HG03108 (cell line): ENCODE results near the gene SGPL1.
"Not testable (repeated sequence)": the region's sequence is repeated elsewhere in the genome, so short reads cannot be mapped to it uniquely, and the experiment has no call there.

Experiments used
- ATAC-seq: cut with Tn5 transposase; IDR thresholded peaks from one replicate; pipeline ENCODE4 v1.9.1; 2021; ENCODE audit warnings: moderate library complexity; ENCODE audit not compliant: unreplicated experiment

Gene SGPL1, protein sequence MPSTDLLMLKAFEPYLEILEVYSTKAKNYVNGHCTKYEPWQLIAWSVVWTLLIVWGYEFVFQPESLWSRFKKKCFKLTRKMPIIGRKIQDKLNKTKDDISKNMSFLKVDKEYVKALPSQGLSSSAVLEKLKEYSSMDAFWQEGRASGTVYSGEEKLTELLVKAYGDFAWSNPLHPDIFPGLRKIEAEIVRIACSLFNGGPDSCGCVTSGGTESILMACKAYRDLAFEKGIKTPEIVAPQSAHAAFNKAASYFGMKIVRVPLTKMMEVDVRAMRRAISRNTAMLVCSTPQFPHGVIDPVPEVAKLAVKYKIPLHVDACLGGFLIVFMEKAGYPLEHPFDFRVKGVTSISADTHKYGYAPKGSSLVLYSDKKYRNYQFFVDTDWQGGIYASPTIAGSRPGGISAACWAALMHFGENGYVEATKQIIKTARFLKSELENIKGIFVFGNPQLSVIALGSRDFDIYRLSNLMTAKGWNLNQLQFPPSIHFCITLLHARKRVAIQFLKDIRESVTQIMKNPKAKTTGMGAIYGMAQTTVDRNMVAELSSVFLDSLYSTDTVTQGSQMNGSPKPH

DNA sequence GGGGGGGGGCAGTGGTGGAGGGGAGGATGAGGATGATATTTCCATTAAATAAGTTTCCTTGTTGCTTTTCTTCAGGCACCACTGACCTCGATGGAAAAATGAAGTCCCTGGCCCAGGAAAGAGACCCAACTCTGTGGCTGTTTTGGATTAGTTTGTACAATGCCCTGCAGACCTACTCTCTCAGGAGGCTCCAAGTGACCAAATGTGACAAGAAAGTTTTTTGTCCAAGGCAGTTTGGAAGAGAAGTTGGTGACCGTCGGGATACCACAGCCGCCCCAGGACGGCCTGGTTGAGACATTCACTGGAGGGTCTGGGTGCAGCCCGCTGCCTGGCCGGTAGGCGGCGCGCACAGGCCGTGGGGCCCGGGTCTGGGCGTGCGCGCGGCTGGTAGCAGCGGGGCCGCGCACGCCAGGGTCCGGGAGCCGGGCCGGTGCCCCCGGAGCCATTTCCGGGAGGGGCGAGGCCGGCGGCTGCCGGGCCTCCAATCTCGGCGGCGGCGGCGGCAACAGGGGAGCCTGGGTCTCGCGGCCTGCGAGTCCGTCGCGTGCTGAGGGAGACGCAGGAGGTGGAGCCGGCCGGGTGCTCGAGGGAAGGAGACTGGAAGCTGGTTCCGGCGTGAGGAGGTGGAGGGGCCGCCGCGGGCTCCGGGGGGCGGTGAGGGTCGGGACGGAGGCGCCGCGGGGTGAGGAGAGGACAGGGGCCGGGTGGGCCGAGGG is at the start of gene SGPL1:
Gene SGPL1 (plus strand): TSS at position 445 of the 716 bp plus-strand sequence. CDS start 906 bp downstream, outside the sequence.
- ATAC-seq: peak; percentile 91

DNA sequence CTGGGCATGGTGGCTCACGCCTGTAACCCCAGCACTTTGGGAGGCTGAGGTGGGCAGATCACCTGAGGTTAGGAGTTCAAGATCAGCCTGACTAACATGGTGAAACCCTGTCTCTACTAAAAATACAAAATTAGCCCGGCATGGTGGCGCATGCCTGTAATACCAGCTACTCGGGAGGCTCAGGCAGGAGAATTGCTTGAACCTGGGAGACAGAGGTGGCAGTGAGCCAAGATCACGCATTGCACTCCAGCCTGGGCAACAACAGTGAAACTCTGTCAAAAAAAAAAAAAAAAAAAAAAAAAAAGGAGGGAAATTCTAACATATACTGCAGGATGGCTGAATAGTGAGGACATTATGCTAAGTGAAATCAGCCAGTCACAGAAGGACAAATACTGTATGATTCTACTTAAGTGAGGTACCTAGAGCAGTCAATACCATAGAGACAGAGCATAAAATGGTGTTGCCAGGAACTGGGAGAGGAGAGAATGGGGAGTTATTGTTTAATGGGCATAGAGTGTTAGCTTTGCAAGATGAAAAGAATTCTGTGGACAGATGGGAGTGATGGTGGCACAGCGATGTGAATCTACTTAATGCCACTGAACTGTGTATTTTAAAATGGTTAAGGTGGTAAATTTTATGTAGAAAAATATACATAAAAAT is 47.6 kb upstream of the SGPL1 start:
- not testable (repeated sequence) for ATAC-seq

DNA sequence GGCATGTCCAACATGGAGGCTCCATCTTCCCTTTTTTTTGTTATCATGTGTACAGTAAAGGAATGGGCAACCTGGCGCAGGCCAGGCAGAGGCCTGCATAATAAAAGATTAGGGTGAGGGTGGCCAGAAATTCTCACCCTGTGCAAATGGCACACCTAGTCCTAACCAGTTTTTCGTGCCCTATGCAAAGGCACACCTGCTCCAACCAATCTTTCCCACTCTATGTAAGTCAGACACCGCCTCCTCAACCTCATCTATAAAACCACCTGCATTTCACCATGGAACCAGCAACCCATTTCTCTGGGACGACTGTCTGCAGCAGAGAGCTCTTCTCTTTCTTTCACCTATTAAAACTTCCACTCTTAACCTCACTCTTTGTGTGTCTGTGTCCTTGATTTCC is 46.6 kb upstream of the SGPL1 start:
- ATAC-seq: no peak

DNA sequence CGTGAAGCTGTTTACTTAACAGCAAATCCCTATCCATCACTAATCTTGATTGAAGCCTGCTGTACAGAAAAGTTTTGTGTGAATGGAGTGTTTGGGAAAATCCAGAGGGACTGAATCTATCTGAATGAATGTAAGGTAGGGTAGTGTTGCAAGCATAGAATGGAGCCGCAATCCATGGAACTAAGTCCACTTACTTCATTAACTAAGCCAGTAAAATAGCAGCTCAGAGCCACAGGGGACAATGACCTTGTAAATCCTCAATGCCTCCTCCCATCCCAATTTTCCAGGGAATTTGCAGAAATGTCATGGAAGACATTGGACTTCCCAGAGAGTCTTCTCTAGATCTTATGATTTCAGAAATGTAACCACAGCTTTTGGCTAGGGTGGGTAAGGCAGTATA is 45.7 kb upstream of the SGPL1 start:
- no peak for ATAC-seq

DNA sequence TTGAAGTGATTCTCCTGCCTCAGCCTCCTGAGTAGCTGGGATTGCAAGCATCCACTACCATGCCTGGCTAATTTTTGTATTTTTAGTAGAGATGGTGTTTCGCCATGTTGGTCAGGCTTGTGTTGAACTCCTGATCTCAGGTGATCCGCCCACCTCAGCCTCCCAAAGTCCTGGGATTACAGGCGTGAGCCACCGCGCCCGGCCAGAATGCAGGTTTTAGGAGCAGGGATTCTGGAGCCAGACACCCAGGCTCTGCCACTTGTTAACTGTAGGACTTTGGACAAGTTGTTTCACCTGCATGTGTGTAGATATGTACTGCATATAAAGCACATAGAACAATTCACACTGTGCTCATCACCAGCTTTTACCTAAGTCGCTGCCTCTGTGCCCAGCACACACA is 45.2 kb upstream of the SGPL1 start:
- not testable (repeated sequence) for ATAC-seq

DNA sequence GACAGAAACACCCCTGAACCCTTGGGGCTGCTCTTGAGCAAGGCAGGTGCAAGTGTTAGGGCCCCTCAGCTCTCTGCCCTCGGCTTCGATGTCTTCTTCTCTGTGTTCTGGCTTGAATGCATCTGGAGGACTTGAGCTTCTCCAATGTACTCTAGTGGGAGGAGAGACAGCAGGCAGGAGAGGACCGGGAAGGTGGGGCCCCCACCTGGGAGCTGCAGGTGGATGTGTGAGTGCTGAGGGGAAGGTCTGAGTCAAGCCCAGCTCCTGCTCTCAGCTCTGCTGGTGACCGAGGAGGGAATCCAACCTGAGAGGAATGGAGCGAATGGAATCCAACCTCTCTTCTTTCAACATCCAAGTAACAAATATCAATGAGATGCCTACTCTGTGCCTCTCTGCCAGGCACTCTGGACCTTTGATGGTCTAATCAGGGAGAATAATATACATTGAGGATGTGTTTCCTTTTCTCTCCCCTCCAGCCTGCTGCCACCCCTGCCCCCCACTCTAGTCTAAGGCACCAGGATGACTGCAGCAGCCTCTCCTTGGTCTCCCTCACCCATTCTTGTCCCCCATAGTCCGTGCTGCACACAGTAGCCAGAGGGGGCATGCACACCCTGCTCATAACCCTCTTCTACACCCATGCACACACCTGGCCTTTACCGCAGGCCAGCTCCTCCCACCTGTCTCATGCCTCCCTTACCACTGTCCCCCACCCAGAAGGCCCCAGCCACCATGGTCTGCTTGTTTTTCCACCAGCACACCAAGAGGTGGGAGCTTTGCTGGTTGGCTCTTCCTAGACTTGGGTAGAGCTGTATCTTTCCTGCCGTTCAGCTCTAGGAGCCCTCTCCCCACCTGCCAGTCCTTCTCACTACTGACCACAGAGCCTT is 44.2 kb upstream of the SGPL1 start:
- ATAC-seq: no peak

DNA sequence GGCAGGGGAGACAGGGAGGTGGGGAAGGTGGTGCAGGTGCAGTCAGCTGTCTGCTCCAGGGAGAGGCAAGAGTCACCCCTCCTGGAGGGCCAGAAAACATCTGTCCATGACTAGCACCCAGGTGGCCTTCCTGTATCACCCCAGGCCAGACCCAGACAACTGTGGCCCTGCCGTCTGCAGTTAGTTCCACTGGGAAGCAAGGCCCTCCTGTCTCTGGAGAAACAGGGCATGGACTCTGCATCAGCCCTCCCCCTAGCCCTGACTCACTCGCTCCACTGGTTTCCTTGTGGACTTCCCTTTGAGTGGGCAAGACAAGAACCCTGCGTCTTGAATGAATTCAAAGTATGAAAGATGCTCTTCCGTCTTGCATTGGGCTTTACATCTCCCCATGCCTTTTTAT is 43.1 kb upstream of the SGPL1 start:
- ATAC-seq: no peak

DNA sequence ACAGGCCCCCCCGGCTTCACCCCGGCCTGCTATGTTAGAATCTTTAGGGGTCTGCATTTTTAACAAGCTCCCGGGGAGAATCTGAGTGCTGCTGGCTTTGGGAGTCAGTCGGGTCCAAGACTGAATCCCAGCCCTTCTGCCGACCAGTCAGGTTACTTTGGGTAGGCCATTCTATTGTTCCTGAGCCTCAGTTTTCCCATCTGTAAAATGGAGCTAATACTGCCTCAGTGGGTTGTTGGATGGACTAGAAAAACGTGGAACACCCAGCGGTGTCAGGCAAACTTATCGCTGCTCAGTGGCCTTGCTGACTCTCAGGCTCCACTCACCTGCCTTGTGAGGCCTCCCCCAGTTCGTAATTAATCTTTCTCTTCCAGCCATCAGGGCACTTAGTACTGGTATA is 42.3 kb upstream of the SGPL1 start:
- ATAC-seq: no peak

DNA sequence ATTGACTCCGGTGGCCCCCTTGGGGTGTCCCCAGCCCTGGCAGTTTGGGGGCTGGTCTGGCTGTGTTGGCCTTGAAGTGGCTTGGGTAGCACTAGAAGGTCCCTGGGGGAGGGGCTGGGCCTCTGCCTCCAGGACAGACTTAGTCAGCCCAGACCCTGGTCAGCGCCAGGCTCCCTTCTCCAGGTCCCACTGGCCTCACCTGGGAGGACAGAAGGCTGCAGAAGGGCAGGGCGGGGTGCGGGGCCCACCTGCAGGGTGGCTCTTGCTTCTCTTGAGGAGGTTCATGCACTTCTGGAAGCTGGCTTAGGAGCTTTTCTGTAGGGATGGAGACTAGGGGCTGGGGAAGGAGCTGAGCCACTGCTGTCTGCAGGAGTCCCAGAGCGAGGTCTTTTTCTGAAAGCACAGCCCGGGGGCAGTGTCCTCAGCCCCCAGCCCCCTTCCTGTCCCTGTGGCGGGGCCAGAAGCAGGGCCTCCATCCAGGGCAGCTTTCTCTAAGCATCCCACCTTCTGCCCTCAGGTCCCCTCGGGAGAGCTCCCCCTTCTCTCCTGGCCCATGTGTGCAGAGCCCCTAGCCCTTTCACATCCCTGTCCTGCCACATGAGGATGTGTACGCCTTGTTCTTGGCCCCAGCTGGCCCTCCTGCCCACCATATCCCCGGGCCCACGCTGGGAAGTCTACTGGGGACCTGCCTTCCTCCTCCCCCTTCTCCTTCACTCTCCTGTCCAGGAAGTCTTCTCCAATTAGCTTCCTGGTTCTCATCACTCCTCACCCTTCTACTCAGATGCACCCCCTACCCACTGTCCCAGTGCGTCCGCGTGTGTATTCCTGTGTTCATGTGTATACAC is 41.6 kb upstream of the SGPL1 start:
- ATAC-seq: no peak

DNA sequence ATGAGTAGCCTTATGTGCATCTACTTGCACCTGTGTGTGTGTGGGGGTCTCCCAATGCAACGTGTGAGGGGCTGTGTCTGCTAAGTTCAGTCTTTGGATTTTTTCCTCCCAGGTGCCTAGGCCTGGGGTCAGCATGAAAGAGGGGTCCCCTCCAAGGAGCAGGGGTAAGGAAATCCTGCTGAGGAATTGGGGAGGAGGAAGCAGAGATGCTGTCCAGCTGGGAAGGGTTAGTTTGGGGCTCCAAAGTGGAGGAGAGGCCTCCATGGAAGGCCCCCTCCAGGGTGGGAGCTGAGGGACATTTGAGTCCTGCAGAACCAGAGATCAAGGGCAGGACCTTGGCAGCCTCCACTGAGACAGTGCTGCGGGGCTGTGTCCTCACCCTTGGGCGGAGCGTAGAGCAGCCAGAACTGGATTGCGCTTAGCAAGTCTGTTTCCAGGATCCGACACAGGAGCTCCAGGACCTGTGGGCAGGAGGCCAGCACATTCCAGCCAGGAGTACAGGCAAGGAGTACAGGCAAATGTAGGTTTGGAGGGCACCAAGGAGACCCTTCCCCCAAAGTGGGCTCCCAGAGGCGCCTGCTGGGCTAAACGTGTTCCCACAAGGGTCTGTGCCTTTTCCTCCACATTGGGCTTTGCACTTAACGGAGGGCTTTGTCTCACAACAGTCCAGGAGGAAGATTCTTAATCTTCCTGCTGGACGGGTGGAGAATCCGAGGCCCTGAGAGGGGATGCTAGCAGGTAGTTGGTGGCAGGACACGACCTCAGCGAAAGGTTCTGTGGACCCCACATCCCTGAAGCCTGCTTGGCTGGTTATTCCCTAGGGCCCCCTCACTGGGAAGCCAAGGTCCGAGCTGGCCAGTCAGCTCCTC is 40.7 kb upstream of the SGPL1 start:
- no peak for ATAC-seq

DNA sequence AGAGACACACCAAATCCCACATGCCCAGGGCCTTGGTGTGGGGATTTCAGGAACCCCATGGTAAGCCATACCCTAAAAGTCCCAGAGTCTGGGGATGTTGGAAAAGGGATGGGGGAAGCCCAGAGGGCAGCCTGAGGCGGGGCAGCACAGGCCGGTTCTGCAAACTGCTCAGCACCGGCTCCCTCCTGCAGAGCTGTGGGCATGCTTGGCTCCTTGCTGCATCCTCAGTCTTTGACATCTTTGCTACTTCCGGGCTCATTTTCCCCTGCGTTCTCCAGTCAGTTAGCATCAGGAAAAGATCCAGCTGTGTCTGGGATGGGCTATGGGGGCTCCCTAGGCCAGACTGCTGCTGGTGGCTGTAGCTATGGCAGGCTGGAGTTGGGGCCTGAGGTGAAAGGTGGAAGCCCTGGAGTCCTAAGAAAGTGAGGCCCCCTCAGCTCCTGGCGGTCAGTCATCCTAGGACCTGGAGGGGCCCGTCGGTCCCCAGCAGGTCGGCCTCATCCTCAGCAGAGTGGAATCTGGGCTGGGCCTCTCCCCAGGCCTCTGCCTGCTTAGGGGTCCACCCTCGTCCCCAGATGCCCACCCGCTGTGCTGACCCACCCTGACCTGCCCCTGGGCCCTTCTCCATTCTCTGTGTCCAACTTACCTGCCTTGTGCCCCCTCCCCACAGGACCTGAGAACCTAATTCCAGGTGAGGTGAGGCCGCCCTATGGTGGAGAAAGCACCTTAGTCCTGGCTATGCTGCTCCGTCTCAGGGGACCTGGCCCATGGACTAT is 39.9 kb upstream of the SGPL1 start:
- ATAC-seq: no peak

DNA sequence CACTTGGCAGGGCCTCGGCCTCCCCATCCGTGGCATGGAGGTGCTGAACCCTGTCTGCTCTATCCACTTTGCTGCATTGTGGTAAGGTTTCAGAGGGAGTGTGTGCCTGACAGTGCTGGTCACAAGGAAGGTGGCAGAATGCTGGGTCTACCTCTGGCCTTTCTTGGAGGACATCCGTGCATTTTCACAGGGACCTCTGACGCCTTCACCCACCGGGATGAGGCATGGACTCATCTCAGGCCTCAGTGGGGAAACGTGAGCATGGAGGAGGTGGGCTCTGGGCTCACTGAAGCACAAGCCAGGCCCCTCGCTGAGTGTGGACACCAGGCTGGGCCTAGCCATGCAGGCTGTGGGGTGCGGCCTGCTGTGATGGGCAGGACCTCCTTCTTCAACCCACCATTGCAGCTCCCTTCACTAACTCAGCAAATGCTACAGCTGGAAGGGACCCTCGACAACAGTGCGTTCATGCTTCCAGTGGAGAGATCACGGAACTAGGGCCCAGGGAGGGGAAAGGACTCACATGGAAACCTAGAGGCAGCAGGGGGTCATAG is 39.2 kb upstream of the SGPL1 start:
- no peak for ATAC-seq

DNA sequence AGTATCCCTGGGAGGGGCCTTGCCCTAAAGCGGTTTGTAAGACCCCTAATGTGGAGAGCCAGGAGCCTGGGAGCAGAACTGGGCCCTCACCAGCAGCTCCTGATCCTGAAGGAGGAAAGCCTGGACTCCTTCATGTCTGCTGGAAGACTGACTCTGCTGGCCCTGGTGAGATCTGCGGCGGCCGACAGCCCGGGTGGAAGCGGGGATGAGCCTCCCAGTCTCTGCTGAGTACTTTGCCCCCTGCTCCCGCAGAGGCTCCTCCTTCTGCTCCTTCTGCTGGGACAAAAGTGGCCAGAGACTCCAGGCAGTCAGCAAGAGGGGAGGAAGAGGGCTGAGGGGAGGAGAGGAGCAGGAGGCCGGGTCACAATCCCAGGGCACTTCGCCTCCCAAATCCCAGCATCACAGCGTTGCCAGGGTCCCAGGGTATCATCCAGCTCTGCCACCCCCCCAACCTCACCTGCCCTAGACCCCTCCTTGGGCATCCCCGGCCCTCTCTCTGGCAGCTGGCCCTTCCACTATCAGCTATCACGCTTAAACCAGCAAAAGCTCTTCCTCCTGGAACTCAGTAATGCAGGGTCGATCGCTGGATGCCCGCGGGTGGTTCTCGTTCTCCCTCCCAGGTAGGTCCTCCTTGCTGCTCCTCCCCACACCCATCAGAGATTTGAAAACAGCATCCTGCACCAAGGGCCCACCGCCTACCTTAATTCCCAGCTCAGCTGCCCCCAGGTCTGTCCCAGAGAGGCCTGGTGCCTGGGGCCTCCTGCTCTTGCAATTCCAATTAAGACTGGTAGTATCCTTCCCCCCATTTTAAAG is 38.5 kb upstream of the SGPL1 start:
- ATAC-seq: no peak

DNA sequence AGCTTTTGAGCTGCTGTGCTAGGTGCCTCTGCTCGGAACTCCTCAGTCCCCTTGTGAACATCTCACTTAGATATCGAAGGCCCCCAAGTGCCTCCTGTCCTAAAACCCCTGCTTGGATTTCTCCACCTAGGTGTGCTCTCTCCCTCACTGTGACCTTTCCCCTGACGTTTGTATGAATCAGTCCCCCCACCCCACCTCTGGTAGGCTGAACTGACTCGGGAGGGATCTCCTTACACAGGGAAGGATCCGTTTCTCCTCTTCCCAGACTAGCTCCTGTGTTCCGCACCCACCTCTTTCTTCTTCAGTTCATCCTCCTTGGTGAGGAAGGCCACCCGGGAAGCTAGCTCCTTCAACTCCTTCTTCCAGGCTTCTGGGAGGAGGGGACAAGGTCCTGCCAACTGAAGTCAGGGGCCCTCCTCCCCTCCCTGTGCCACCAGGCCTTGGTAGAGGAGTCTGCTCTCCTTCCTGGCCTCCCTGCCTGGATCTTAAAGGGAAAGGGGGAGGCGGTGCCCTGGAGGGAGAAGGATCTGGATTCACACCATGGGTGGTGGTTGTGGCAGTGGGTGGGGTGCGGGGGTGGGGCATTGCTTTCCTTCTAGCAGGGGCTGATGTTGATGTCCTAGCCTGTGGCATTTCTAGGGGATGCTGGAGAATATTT is 37.4 kb upstream of the SGPL1 start:
- ATAC-seq: no peak

DNA sequence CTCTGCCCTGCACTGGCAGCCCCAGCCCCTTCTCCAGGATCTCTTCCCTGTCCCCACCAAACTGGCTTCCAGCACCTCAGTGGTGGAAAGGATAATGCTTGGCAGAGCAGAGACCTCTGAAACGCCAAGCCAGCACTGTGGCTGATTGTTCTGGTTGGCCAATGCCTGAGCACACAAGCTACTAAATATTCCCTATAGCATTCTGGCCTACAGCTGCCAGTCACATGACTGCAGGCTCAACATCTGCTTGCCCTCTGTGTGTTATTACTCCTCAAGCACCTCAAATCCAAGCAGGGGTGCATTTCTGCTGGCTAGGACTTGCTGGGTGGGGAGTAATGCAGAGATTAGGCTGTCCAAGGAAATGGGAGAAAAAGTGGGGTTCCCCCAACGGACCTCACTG is 36.7 kb upstream of the SGPL1 start:
- ATAC-seq: no peak
